Adrenal gland (tissue), 12 donors: ENCODE measurements around the gene MED1. TPM values are rescaled to one million over a fixed set of nuclear protein-coding genes. Genes with fewer than 3 reads are reported as not detected.
A peak's percentile ranks its signal among the peaks of the same experiment; 100 is the strongest.
"Not testable (repeated sequence)": the region's sequence is repeated elsewhere in the genome, so short reads cannot be mapped to it uniquely, and the experiment has no call there.

Experiments used
- DNase-seq, 7 donors: peaks; one replicate each; pipeline ENCODE4 v3.0.0-alpha.2; 2019 to 2020
- H3K27ac ChIP-seq, 5 donors: fragments of 200-600 bp; sonication (generic) in 4 of 5; 1 replicate in 3 of 5; 2 replicates in 2 of 5; pipeline versions ENCODE4 v1.5.1 to v1.8.0; 2016 to 2020; ENCODE audit warnings: mild to moderate bottlenecking in 1 of 5
- H3K27me3 ChIP-seq: fragments of 200-600 bp; 2 replicates; pipeline ENCODE4 v1.8.0; 2021
- H3K36me3 ChIP-seq, 2 donors: fragments of 200-600 bp; replicated peaks in 1 of 2; 1 replicate in 1 of 2; 2 replicates in 1 of 2; pipeline versions ENCODE4 v1.5.1 to v1.8.0; 2018 to 2022
- H3K4me1 ChIP-seq, 2 donors: fragments of 200-600 bp; replicated peaks in 1 of 2; 1 replicate in 1 of 2; 2 replicates in 1 of 2; pipeline versions ENCODE4 v1.5.1 to v1.8.0; 2018 to 2021
- H3K4me3 ChIP-seq, 4 donors: fragments of 200-600 bp; sonication (generic) in 3 of 4; one replicate each; pipeline ENCODE4 v1.5.1; 2016 to 2018
- H3K9me3 ChIP-seq, 3 donors: fragments of 200-600 bp; sonication (generic) in 1 of 3; replicated peaks in 1 of 3; 1 replicate in 2 of 3; 2 replicates in 1 of 3; pipeline versions ENCODE4 v1.5.1 to v1.8.0; 2016 to 2021
- CTCF ChIP-seq, 6 experiments: fragments of 450-650 bp in 4 of 6; fragments of 200-600 bp in 2 of 6; sonication (generic) in 1 of 6; IDR thresholded peaks; 1 replicate in 5 of 6; 2 replicates in 1 of 6; pipeline versions ENCODE4 v1.5.1 to v1.8.0; 2016 to 2021; ENCODE audit warnings: antibody characterized with exemption in 6 of 6, mild to moderate bottlenecking in 2 of 6, moderate library complexity in 1 of 6
- POLR2A ChIP-seq, 2 donors: fragments of 450-650 bp; IDR thresholded peaks; one replicate each; pipeline ENCODE4 v1.6.1; 2017; ENCODE audit warnings: antibody characterized with exemption in 2 of 2, mild to moderate bottlenecking in 2 of 2, moderate library complexity in 1 of 2
- WGBS, 4 donors: extraction: QIAGEN DNeasy Blood & Tissue Kit in 2 of 4; methylation state at CpG; one replicate each; pipeline versions ENCODE4 v1.1.5 to v1.1.7; 2013 to 2017; 5-methylcytosine and 5-hydroxymethylcytosine counted together
- intact Hi-C, 2 donors: fragments of 100-400 bp; cut with DNase I; formaldehyde crosslinking; loops; one replicate each; pipeline versions ENCODE4 v1.14.1 to v1.15.0; 2022 to 2023
- polyA plus RNA-seq, 3 donors: library from polyadenylated mRNA; stranded (reverse); fragments of 200-250 nt in 2 of 3; fragments of 350-450 nt in 1 of 3; fragmentation: Illumina TruSeq in 1 of 3; extraction: RNeasy Lipid Tissue Mini Kit (QIAGEN cat#74804) in 1 of 3; gene quantifications; one replicate each; pipeline ENCODE4 v1.2.3, GENCODE V29; 2013 to 2014
- total RNA-seq, 9 donors: library from RNA; depleted of rRNA in 4 of 9; stranded (reverse); fragments of >200 nt in 4 of 9; fragments of 120-200 nt in 1 of 9; fragmentation: NEBNext Ultra II Directional in 1 of 9; extraction: Animal tissue kit (Norgen Biotek cat#: 25700) in 1 of 9; gene quantifications; one replicate each; pipeline versions ENCODE4 v1.1.0 to v1.2.4, GENCODE V29; 2013 to 2023
- donor health status: healthy with polysubstance abuse.
- donor health status: Bipolar disorder and iron deficiency.
- donor health status: DM: yes; HTN: yes; CAD: no.
- donor health status: DM: no; HTN: no; CAD: no.
- donor health status: DM: no; HTN: no; CAD: no.
- donor health status: DM: yes; HTN: yes; CAD: no.

The MED1 gene
- total and polyA plus RNA-seq, 12 donors = 3.5 to 29.4 (median 22.0) TPM

GRCh38 chr17:39473310-39473709 is 22.2 kb upstream of the MED1 start:
- H3K4me1 ChIP-seq = no peaks in the 10 kb centered on the region
- TF ChIP-seq POLR2A (IDR thresholded peaks at IDR 0.05) = no peak
- no peak for TF ChIP-seq CTCF (IDR thresholded peaks at IDR 0.05)
- H3K27ac ChIP-seq = no peak overlapping the region
- H3K36me3 ChIP-seq = peaks cover 0 to 60% of the 10 kb centered on the region in 2 donors
- intact Hi-C loops = no loop called here
- 91 to 97% (median 93%) methylated on average over 7 of the region's 7 CpGs for WGBS, 4 donors
- no peaks in the 10 kb centered on the region for H3K27me3 ChIP-seq
- H3K9me3 ChIP-seq = no peaks in the 10 kb centered on the region
- H3K4me3 ChIP-seq = no peak overlapping the region
- no peak for DNase-seq

GRCh38 chr17:39468610-39469009 is 17.5 kb upstream of the MED1 start:
- Histone ChIP-seq H3K36me3 (peaks cover 0 to 33% of the 10 kb centered on the region in 2 donors), H3K4me1 (peaks cover 3 to 26% of the 10 kb centered on the region in 2 donors)
- H3K9me3 ChIP-seq, H3K27ac ChIP-seq, intact Hi-C loops, DNase-seq, H3K4me3 ChIP-seq, H3K27me3 ChIP-seq: not testable (repeated sequence)
- WGBS, 4 donors = 93 to 99% (median 96%) methylated on average over 11 of the region's 11 CpGs

GRCh38 chr17:39464639-39465181 is 13.6 kb upstream of the MED1 start:
- peak overlapping the region in 1 of 4 donors; percentile 62 for H3K4me3 ChIP-seq
- peaks cover 3 to 32% of the 10 kb centered on the region in 2 donors for H3K4me1 ChIP-seq
- H3K27ac ChIP-seq, H3K27me3 ChIP-seq, H3K9me3 ChIP-seq, intact Hi-C loops, H3K36me3 ChIP-seq: not testable (repeated sequence)
- DNase-seq = peak in 2 of 7 donors; percentile 9 to 43
- 76 to 90% (median 87%) methylated on average over 11 of the region's 11 CpGs for WGBS, 4 donors

GRCh38 chr17:39462631-39463375 is 11.7 kb upstream of the MED1 start:
- peak in 5 of 7 donors; percentile 16 to 61 (median 29) for DNase-seq
- Histone ChIP-seq H3K27me3 (no peaks in the 10 kb centered on the region), H3K4me1 (peaks cover 3 to 32% of the 10 kb centered on the region in 2 donors), H3K9me3 (no peaks in the 10 kb centered on the region), H3K27ac (peak overlapping the region in 4 of 5 donors; percentile 83 to 99 (median 97)), H3K4me3 (peak overlapping the region; percentile 44 to 98 (median 79)), H3K36me3 (no peaks in the 10 kb centered on the region)
- intact Hi-C loops = no loop called here
- no peak for TF ChIP-seq CTCF (IDR thresholded peaks at IDR 0.05)
- TF ChIP-seq POLR2A (IDR thresholded peaks at IDR 0.05) = no peak
- WGBS, 4 donors = 2 to 3% (median 2%) methylated on average over 14 to 28 of the region's 28 CpGs

GRCh38 chr17:39461926-39462569 is 11.0 kb upstream of the MED1 start:
- peak; percentile 37 to 77 (median 57) for DNase-seq
- intact Hi-C loops = no loop called here
- peak overlapping the region; percentile 44 to 98 (median 79) for H3K4me3 ChIP-seq
- peak overlapping the region; percentile 83 to 99 (median 95) for H3K27ac ChIP-seq
- 0 to 2% (median 1%) methylated on average over 25 to 34 of the region's 34 CpGs for WGBS, 4 donors
- peaks cover 3 to 27% of the 10 kb centered on the region in 2 donors for H3K4me1 ChIP-seq
- H3K9me3 ChIP-seq = no peaks in the 10 kb centered on the region
- no peaks in the 10 kb centered on the region for H3K27me3 ChIP-seq
- H3K36me3 ChIP-seq = no peaks in the 10 kb centered on the region
- TF ChIP-seq POLR2A (IDR thresholded peaks at IDR 0.05) (peak in 1 of 2 donors; percentile 52), CTCF (IDR thresholded peaks at IDR 0.05) (no peak)
